Activated CD4-positive, alpha-beta memory T cell treated with anti-CD3 and anti-CD28 coated beads, Interleukin-2, amount 10 ng/mL, durations not matched to agents 7 days and 5 days (primary cell): ENCODE results near the gene GRK6. TPM values are rescaled to one million over a fixed set of nuclear protein-coding genes. Genes with fewer than 3 reads are reported as not detected.
A peak's percentile ranks its signal among the peaks of the same experiment; 100 is the strongest.

ENCODE experiments used
- CTCF ChIA-PET: fragments of 350-600 bp; sonication (Branson Sonifier 250); formaldehyde crosslinking; loops from one replicate; lab custom pipeline; 2021; ENCODE audit warnings: antibody characterized with exemption, inconsistent platforms; lab: Charles Lee
- POLR2A ChIA-PET: fragments of 350-600 bp; sonication (Branson Sonifier 250); formaldehyde crosslinking; loops from one replicate; lab custom pipeline; 2021; ENCODE audit warnings: antibody characterized with exemption; lab: Charles Lee
- DNase-seq: peaks from one replicate; pipeline ENCODE4 v3.0.0-alpha.2; 2020
- H3K27ac Mint-ChIP-seq: one replicate; pipeline ENCODE4 v1.8.0; 2021; ENCODE audit warnings: mild to moderate bottlenecking, mixed read lengths
- H3K27me3 Mint-ChIP-seq: one replicate; pipeline ENCODE4 v1.8.0; 2021; ENCODE audit warnings: mixed read lengths
- H3K36me3 Mint-ChIP-seq: one replicate; pipeline ENCODE4 v1.8.0; 2021; ENCODE audit warnings: low read depth, mixed read lengths
- H3K4me1 Mint-ChIP-seq: one replicate; pipeline ENCODE4 v1.8.0; 2021; ENCODE audit warnings: mixed read lengths
- H3K4me3 Mint-ChIP-seq: one replicate; pipeline ENCODE4 v1.8.0; 2021; ENCODE audit warnings: mild to moderate bottlenecking, mixed read lengths
- H3K9me3 Mint-ChIP-seq: one replicate; pipeline ENCODE4 v1.8.0; 2021; ENCODE audit warnings: mixed read lengths
- total RNA-seq, 2 experiments: library from RNA; stranded (reverse); gene quantifications; one replicate each; pipeline ENCODE4 v1.2.3, GENCODE V29; 2021

The GRK6 gene
- total RNA-seq, result 100 to 1,000 TPM; 206 to 208 TPM

DNA sequence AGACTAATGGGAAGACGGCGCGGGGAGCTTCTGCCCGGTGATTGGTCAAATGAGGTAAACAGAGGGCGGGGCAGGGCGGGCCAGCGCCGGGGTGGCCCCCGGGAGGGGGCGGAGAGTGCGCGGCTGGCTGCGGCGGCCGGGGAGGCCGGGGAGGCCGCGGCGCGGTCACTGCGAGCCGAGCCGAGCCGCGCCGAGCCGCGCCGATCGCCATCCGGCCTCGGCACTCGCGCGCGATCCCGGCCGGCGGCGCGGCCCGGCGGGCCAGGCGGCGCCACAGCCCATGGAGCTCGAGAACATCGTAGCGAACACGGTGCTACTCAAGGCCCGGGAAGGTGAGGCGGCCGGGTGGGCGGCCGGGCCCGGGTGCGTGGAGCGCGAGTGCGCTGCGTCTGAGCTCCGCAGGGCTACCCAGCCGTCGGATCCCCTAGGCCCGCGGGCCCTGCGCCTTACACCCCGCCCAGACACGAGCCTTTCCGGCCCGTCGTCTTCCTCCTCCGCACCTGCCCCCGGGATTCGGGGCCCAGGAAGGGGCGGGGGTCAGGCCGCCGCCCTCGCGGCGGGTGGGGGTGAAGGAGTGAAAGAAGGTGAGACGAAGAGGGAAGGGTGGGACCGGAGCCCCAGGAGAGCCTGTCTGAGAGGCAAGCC lies at the start of gene GRK6:
GRK6 (plus strand) TSS at position 111 of the 645 bp plus-strand sequence; CDS start at position 281, 170 bp downstream.
- Mint-ChIP-seq H3K9me3 (peaks cover 2% of the 10 kb centered on the region), H3K4me3 (peak within 1 kb of the TSS; percentile 95), H3K4me1 (peaks cover 52% of the 10 kb centered on the region), H3K27ac (peak within 1 kb of the TSS; percentile 98), H3K27me3 (no peaks in the 10 kb centered on the region), H3K36me3 (peaks cover 44% of the 10 kb centered on the region)
- peak; percentile 80 for DNase-seq
- ChIA-PET CTCF (interaction anchor here (0.6 to 12.6 kb wide), 12 partner anchors 18 to 117 kb away, joined by 3 to 235 read pairs (median 7); partner anchors contain the start of genes PFN3 and PRR7), POLR2A (interaction anchor here (0.9 to 14.9 kb wide), 16 partner anchors 8 to 122 kb away, joined by 3 to 654 read pairs (median 6); partner anchors contain the start of genes F12, LMAN2, PDLIM7 and PRR7)

GRCh38 chr5:177377851-177378776 lies 48.4 kb upstream of the GRK6 start:
- peaks cover 16% of the 10 kb centered on the region for H3K36me3 Mint-ChIP-seq
- ChIA-PET CTCF (interaction anchor here (0.6 to 3.3 kb wide), 5 partner anchors 9 to 84 kb away, joined by 3 to 27 read pairs (median 15); no protein-coding TSS in a partner anchor), POLR2A (interaction anchor here (0.7 to 3.2 kb wide), 10 partner anchors 9 to 107 kb away, joined by 3 to 27 read pairs (median 4); partner anchors contain the start of genes LMAN2 and RGS14)
- H3K4me1 Mint-ChIP-seq, result peaks cover 43% of the 10 kb centered on the region
- no peak overlapping the region for H3K27ac Mint-ChIP-seq
- DNase-seq, result no peak
- no peaks in the 10 kb centered on the region for H3K9me3 Mint-ChIP-seq
- H3K27me3 Mint-ChIP-seq, result peaks cover 4% of the 10 kb centered on the region
- no peak overlapping the region for H3K4me3 Mint-ChIP-seq

DNA sequence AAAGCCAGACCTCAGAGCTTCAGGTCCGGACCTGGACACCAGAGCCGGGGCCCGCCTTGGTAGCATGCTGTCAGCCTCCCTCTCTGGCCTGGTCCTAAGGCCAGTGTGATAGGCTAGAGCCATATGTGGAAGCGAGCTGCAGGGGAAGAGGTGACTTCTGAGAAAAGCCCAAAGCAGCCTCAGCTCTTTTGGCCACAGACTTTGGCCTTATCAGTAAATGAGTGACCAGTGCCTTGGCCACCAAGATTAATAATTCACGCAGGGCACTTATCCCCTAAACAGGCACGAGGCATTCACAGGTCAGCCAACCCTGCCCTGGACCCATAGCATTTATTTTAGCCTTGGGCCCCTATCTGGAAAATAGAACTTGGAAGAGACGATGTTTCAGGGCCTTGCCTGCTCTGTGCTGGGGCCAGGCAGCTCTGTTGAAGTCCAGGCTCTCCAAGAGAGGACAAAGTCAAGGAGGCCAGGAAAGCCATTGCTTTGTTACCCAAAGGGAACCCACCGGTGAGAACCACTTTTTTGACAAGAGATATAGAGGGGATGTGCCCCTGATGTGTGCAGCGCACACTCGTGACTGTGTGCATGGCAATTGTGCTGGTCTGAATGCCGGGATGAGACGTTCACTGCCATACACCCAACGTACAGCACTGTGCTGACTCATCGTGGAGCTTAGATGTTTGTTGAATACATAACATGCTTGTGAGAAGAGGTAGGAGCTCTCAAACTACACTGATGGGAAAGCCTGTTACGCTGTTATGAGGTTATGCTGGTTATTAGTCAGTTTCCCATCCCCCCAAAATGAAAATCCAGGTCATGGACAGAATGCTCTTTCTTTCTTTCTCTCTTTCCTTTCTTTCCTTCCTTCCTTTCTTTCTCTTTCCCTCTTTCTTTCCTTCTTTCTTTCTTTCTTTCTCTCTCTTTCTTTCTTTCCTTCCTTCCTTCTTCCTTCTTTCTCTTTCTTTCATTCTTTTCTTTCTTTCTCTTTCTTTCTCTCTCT lies 47.3 kb upstream of the GRK6 start:
- Mint-ChIP-seq H3K27me3 (peaks cover 6% of the 10 kb centered on the region), H3K4me1 (peaks cover 35% of the 10 kb centered on the region), H3K27ac (no peak overlapping the region), H3K4me3 (no peak overlapping the region), H3K9me3 (no peaks in the 10 kb centered on the region), H3K36me3 (peaks cover 8% of the 10 kb centered on the region)
- ChIA-PET CTCF (interaction anchor here (0.7 to 3.3 kb wide), 12 partner anchors 8 to 152 kb away, joined by 3 to 27 read pairs (median 4); partner anchors contain the start of gene PRR7), POLR2A (interaction anchor here (1.0 to 3.2 kb wide), 9 partner anchors 9 to 68 kb away, joined by 3 to 27 read pairs (median 5); partner anchors contain the start of genes LMAN2 and RGS14)
- no peak for DNase-seq

- ChIA-PET CTCF (interaction anchor here (0.6 to 2.1 kb wide), 2 partner anchors 22 to 110 kb away, joined by 4 to 6 read pairs; no protein-coding TSS in a partner anchor), POLR2A (interaction anchor here (2.3 to 3.1 kb wide), 2 partner anchors 22 to 30 kb away, joined by 9 to 15 read pairs; partner anchors contain the start of genes LMAN2 and RGS14)
- DNase-seq, result no peak
- Mint-ChIP-seq H3K4me1 (peaks cover 31% of the 10 kb centered on the region), H3K27ac (no peak overlapping the region), H3K27me3 (peaks cover 9% of the 10 kb centered on the region), H3K36me3 (no peaks in the 10 kb centered on the region), H3K9me3 (no peaks in the 10 kb centered on the region), H3K4me3 (no peak overlapping the region)
Observed at GRCh38 chr5:177380805-177381126, 45.7 kb upstream of the GRK6 start.

DNA sequence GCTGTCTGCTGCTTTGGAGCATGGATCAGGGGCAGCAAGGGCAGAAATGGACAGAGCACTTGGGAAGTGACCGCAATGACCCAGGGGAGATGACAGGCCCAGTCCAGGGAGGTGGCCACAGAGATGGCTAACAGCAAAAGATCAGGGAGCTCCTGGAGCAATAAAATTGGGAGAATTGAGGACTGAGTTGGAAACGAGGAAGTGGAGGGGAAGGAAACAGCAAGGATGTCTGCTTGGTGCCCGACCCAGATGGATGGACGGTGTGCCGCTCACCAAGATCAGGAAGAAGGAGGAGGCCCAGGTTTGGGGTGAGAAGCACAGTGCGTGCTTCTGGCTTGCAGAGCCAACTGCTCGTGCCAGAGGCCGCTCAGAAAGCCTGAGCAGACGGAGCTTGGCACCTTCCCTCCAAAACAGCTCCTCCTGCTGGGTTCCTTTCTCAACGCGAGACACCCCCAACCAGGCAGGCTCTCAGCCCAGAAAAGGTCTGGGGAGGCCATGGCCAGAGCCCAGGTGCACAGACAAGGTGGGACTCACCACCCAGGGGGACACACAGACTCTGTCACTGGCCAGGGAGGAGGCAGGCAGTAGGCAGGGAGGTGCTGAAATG lies 44.0 kb upstream of the GRK6 start:
- CTCF ChIA-PET, result interaction anchor here (1.0 to 2.3 kb wide), 5 partner anchors 13 to 74 kb away, joined by 3 to 8 read pairs (median 6); no protein-coding TSS in a partner anchor
- Mint-ChIP-seq H3K9me3 (no peaks in the 10 kb centered on the region), H3K27ac (no peak overlapping the region), H3K36me3 (no peaks in the 10 kb centered on the region), H3K4me1 (peaks cover 34% of the 10 kb centered on the region), H3K4me3 (no peak overlapping the region), H3K27me3 (peaks cover 9% of the 10 kb centered on the region)
- DNase-seq, result no peak
- POLR2A ChIA-PET, result interaction anchor here (0.7 to 1.9 kb wide), 4 partner anchors 12 to 45 kb away, joined by 3 to 4 read pairs (median 3); partner anchors contain the start of gene RGS14

DNA sequence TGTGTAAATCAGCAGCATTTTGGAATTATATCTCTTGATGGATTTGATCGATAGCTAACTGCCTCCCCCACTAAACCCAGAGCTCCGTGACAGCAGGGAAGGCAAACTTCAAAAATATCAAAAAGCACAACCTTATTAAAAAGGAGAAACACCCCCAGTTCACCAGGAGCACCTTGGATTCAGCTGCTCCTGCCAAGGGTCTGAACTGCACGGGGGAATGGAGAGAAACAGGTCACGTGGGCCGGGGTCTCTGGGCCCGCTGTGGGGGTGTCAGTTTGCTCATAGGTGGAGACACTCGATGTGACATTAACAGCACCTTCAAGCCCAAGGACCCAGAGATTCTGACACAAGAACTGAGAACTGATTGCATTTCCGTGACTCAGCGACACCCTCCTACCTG lies 43.3 kb upstream of the GRK6 start:
- peaks cover 37% of the 10 kb centered on the region for H3K4me1 Mint-ChIP-seq
- ChIA-PET POLR2A (interaction anchor here (1.0 to 1.9 kb wide), 2 partner anchors 14 to 25 kb away, joined by 3 to 4 read pairs; partner anchors contain the start of gene RGS14), CTCF (interaction anchor here (0.6 to 2.3 kb wide), 6 partner anchors 14 to 185 kb away, joined by 3 to 8 read pairs (median 5); no protein-coding TSS in a partner anchor)

DNA sequence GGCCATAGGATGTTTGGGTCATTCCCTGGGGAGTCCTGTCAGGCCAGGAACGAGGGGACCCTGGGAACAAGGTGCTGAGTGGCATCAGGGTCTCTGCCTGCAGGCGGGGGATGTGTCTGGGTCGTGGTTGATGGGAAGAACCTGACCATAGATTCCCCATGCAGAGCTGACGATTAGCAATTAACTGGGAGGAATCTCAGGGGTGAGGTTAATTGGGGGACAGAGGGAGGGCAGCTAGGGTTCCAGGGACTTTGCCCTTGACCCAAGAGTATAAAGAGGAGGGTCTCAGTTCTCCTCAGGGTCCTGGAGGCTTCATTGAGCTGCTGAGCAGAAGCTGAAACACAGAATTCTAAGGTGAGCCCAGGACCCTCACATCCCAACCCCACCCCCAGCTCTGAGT lies 42.3 kb upstream of the GRK6 start, which contains the start of gene SLC34A1:
SLC34A1 (plus strand) TSS at position 301 of the 400 bp plus-strand sequence. CDS start 1,308 bp downstream, outside the sequence.
- no peak within 1 kb of the TSS for H3K27ac Mint-ChIP-seq
- no peak within 1 kb of the TSS for H3K4me3 Mint-ChIP-seq
- no peaks in the 10 kb centered on the region for H3K9me3 Mint-ChIP-seq
- H3K4me1 Mint-ChIP-seq, result peaks cover 43% of the 10 kb centered on the region
- peaks cover 9% of the 10 kb centered on the region for H3K27me3 Mint-ChIP-seq
- ChIA-PET POLR2A (interaction anchor here (0.7 kb wide), 1 partner anchor 11 kb away, joined by 3 read pairs; no protein-coding TSS in a partner anchor), CTCF (interaction anchor here (1.1 to 2.3 kb wide), 2 partner anchors 15 to 71 kb away, joined by 3 to 7 read pairs; no protein-coding TSS in a partner anchor)
- DNase-seq, result no peak
- no peaks in the 10 kb centered on the region for H3K36me3 Mint-ChIP-seq

More for the DNA sequence above, 43.3 kb upstream of the GRK6 start:
- Mint-ChIP-seq H3K27me3 (peaks cover 9% of the 10 kb centered on the region), H3K4me3 (no peak overlapping the region), H3K36me3 (no peaks in the 10 kb centered on the region), H3K27ac (no peak overlapping the region), H3K9me3 (no peaks in the 10 kb centered on the region)
- DNase-seq, result no peak

GRCh38 chr5:177385720-177386119 lies 40.8 kb upstream of the GRK6 start:
- Mint-ChIP-seq H3K27ac (no peak overlapping the region), H3K27me3 (peaks cover 9% of the 10 kb centered on the region), H3K4me1 (peaks cover 50% of the 10 kb centered on the region), H3K4me3 (no peak overlapping the region), H3K9me3 (no peaks in the 10 kb centered on the region), H3K36me3 (no peaks in the 10 kb centered on the region)
- POLR2A ChIA-PET, result interaction anchor here (0.6 to 1.7 kb wide), 2 partner anchors 46 to 73 kb away, joined by 3 to 5 read pairs; no protein-coding TSS in a partner anchor
- CTCF ChIA-PET, result interaction anchor here (0.8 to 2.3 kb wide), 3 partner anchors 18 to 72 kb away, joined by 3 to 6 read pairs (median 3); no protein-coding TSS in a partner anchor
- no peak for DNase-seq

- peaks cover 9% of the 10 kb centered on the region for H3K27me3 Mint-ChIP-seq
- H3K27ac Mint-ChIP-seq, result no peak overlapping the region
- ChIA-PET POLR2A (interaction anchor here (1.7 kb wide), 1 partner anchor 74 kb away, joined by 5 read pairs; no protein-coding TSS in a partner anchor), CTCF (interaction anchor here (0.5 to 2.3 kb wide), 5 partner anchors 17 to 71 kb away, joined by 3 to 6 read pairs (median 3); no protein-coding TSS in a partner anchor)
- H3K36me3 Mint-ChIP-seq, result no peaks in the 10 kb centered on the region
- DNase-seq, result no peak
- H3K9me3 Mint-ChIP-seq, result no peaks in the 10 kb centered on the region
- peaks cover 55% of the 10 kb centered on the region for H3K4me1 Mint-ChIP-seq
- no peak overlapping the region for H3K4me3 Mint-ChIP-seq
Observed at GRCh38 chr5:177386542-177386941, 39.9 kb upstream of the GRK6 start.

- H3K36me3 Mint-ChIP-seq, result no peaks in the 10 kb centered on the region
- ChIA-PET CTCF (interaction anchor here (2.3 kb wide), 1 partner anchor 16 kb away, joined by 6 read pairs; no protein-coding TSS in a partner anchor), POLR2A (interaction anchor here (1.7 to 2.8 kb wide), 2 partner anchors 75 to 110 kb away, joined by 5 to 7 read pairs; partner anchors contain the start of gene PDLIM7)
- no peak for DNase-seq
- no peaks in the 10 kb centered on the region for H3K9me3 Mint-ChIP-seq
- no peak overlapping the region for H3K4me3 Mint-ChIP-seq
- peaks cover 53% of the 10 kb centered on the region for H3K4me1 Mint-ChIP-seq
- peaks cover 6% of the 10 kb centered on the region for H3K27me3 Mint-ChIP-seq
- H3K27ac Mint-ChIP-seq, result no peak overlapping the region
Observed at GRCh38 chr5:177387405-177387804, 39.1 kb upstream of the GRK6 start.
